ENCODE measurements around the gene MXI1.

Gene MXI1

DNA sequence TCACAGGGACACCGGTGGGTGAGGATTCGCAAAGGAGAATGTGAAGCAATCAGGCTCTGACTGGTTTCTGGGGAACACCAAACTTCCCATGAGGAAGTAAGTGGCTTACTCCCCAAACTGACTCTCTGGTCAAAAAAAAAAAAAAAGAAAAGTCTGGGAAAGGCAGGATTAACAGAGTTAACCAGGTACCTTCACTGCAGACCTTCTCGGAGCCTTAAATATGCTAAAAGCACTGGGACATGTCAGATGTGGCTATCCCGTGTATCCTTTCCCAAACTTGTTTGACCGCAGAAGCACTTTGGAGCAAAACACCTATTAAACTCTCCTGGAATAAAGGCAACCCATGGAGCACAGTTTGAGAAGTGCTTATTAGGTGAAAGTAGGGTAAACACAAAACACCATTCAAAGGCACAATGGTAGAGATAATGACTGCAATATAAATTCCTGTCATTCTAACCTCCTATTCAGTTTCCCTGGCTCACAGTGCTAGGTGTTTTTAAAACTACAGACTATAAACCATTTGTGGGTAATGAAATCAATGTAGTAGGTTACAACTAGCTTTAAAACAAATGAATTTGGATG is 44.1 kb upstream of the MXI1 start:
- H3K27ac Mint-ChIP-seq: no peak overlapping the region
- TF ChIP-seq, protein P1, sequence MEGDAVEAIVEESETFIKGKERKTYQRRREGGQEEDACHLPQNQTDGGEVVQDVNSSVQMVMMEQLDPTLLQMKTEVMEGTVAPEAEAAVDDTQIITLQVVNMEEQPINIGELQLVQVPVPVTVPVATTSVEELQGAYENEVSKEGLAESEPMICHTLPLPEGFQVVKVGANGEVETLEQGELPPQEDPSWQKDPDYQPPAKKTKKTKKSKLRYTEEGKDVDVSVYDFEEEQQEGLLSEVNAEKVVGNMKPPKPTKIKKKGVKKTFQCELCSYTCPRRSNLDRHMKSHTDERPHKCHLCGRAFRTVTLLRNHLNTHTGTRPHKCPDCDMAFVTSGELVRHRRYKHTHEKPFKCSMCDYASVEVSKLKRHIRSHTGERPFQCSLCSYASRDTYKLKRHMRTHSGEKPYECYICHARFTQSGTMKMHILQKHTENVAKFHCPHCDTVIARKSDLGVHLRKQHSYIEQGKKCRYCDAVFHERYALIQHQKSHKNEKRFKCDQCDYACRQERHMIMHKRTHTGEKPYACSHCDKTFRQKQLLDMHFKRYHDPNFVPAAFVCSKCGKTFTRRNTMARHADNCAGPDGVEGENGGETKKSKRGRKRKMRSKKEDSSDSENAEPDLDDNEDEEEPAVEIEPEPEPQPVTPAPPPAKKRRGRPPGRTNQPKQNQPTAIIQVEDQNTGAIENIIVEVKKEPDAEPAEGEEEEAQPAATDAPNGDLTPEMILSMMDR (IDR thresholded peaks at IDR 0.05; ENCODE audit: unreplicated experiment in 3 of 3): no peak
- no peak overlapping the region for H3K4me3 Mint-ChIP-seq
- H3K27me3 Mint-ChIP-seq (ENCODE audit: low read depth): peaks cover 58% of the 10 kb centered on the region
- peaks cover 4% of the 10 kb centered on the region for H3K4me1 Mint-ChIP-seq
- no peaks in the 10 kb centered on the region for H3K36me3 Mint-ChIP-seq (ENCODE audit: low read depth)
- H3K9me3 Mint-ChIP-seq: no peaks in the 10 kb centered on the region

GRCh38 chr10:110163841-110164240 is 43.6 kb upstream of the MXI1 start:
- H3K9me3 Mint-ChIP-seq: no peaks in the 10 kb centered on the region
- no peaks in the 10 kb centered on the region for H3K36me3 Mint-ChIP-seq (ENCODE audit: low read depth)
- H3K27me3 Mint-ChIP-seq (ENCODE audit: low read depth): peaks cover 59% of the 10 kb centered on the region
- H3K4me1 Mint-ChIP-seq: peaks cover 8% of the 10 kb centered on the region
- no peak overlapping the region for H3K4me3 Mint-ChIP-seq
- H3K27ac Mint-ChIP-seq: no peak overlapping the region
- TF ChIP-seq, protein P1 (IDR thresholded peaks at IDR 0.05; ENCODE audit: unreplicated experiment in 3 of 3): no peak

- H3K27me3 Mint-ChIP-seq (ENCODE audit: low read depth): peaks cover 73% of the 10 kb centered on the region
- H3K4me3 Mint-ChIP-seq: no peak overlapping the region
- no peaks in the 10 kb centered on the region for H3K36me3 Mint-ChIP-seq (ENCODE audit: low read depth)
- H3K27ac Mint-ChIP-seq: no peak overlapping the region
- TF ChIP-seq, protein P1 (IDR thresholded peaks at IDR 0.05; ENCODE audit: unreplicated experiment in 3 of 3): no peak
- no peaks in the 10 kb centered on the region for H3K9me3 Mint-ChIP-seq
- H3K4me1 Mint-ChIP-seq: peaks cover 22% of the 10 kb centered on the region
Measured at GRCh38 chr10:110165239-110165638, 42.2 kb upstream of the MXI1 start.

DNA sequence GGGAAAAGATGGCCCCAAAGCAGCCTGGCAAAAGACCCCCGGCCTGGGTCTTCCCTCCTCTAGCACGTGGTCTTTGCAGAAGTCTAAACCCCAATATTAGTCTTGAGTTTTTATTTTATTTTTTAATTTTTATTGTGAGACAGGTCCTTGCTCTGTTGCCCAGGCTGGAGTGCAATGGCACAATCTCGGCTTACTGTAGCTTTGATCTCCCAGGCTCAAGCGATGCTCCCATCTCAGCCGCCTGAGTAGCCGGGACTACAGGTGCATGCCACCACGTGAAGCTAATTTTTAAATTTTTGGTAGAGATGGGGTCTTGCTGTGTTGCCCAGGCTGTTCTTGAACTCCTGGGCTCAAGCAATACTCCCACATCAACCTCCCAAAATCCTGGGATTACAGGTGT is 40.3 kb upstream of the MXI1 start:
- Mint-ChIP-seq H3K4me3 (no peak overlapping the region), H3K9me3 (no peaks in the 10 kb centered on the region), H3K27ac (no peak overlapping the region), H3K27me3 (ENCODE audit: low read depth) (peaks cover 86% of the 10 kb centered on the region), H3K36me3 (ENCODE audit: low read depth) (no peaks in the 10 kb centered on the region), H3K4me1 (peaks cover 31% of the 10 kb centered on the region)
- TF ChIP-seq, protein P1 (IDR thresholded peaks at IDR 0.05; ENCODE audit: unreplicated experiment in 3 of 3): no peak

DNA sequence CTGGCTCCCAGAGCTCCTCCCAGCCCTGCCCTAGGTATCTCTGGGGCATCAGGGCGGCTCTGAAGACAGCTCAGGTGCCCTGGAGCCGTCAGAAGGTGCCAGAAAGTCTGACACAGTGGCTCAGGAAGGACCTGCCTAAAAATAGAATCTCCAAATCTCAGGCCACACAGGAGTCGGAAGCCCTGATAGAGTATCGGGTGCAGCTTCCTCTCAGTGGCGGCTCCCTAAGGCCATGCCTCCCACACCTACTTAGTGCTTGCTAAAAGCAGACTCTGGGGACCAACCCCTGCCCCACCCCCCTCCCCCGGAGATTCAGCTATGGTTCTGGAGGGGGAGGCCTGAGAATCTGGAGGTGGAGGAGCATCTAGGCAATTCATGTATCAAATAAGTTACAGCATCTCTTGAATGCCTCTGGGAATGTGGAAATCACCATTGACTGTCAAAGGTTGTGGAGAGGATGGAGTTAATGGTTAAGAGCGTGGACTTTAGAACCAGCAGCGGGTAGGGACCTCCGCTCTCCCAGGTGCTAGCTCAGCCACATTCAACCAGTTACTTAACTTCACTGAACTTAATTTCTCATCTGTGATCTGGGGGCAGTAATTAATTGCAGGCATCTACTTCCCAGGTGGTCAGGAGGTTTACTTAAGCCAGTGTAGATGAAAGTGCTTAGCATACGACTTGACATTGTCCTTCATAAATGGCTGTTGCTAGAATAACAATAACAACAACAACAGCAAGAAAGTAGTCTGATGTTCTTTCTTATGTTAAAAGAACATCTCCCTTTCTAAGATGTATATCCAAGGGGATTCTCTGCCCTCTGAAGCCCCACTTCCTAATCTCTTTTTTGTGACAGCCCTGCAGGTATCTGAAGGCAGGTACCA is 38.6 kb upstream of the MXI1 start:
- no peaks in the 10 kb centered on the region for H3K36me3 Mint-ChIP-seq (ENCODE audit: low read depth)
- no peak overlapping the region for H3K27ac Mint-ChIP-seq
- no peak overlapping the region for H3K4me3 Mint-ChIP-seq
- H3K4me1 Mint-ChIP-seq: peaks cover 34% of the 10 kb centered on the region
- H3K27me3 Mint-ChIP-seq (ENCODE audit: low read depth): peaks cover 76% of the 10 kb centered on the region
- H3K9me3 Mint-ChIP-seq: no peaks in the 10 kb centered on the region
- TF ChIP-seq, protein P1 (IDR thresholded peaks at IDR 0.05; ENCODE audit: unreplicated experiment in 3 of 3): no peak
